H9 (cell line): Measurements from ENCODE around the gene DMWD. TPM values are rescaled to one million over a fixed set of nuclear protein-coding genes. Genes with fewer than 3 reads are reported as not detected.

Experiments used
- DNase-seq: peaks from one replicate; pipeline ENCODE4 v3.0.0-alpha.2; 2017
- H2AFZ ChIP-seq: one replicate; pipeline ENCODE4 v1.6.1; 2013; ENCODE audit warnings: mild to moderate bottlenecking, low read length, control low read depth, moderate library complexity
- H2AK5ac ChIP-seq: 2 replicates; pipeline ENCODE4 v1.6.1; 2013; ENCODE audit warnings: low read length, control low read depth, mixed read lengths; ENCODE audit not compliant: insufficient read length
- H2BK120ac ChIP-seq: one replicate; pipeline ENCODE4 v1.6.1; 2013; ENCODE audit warnings: low read depth, mild to moderate bottlenecking, low read length, control low read depth, inconsistent platforms; ENCODE audit not compliant: poor library complexity, severe bottlenecking
- H2BK12ac ChIP-seq: 2 replicates; pipeline ENCODE4 v1.6.1; 2013; ENCODE audit warnings: low read length, control low read depth, mixed read lengths, low read depth; ENCODE audit not compliant: insufficient read length
- H2BK15ac ChIP-seq: 2 replicates; pipeline ENCODE4 v1.6.1; 2013; ENCODE audit warnings: low read depth, low read length, control low read depth
- H2BK20ac ChIP-seq: one replicate; pipeline ENCODE4 v1.6.1; 2013; ENCODE audit warnings: low read depth, mild to moderate bottlenecking, low read length, control low read depth, inconsistent platforms; ENCODE audit not compliant: poor library complexity, severe bottlenecking
- H2BK5ac ChIP-seq: 2 replicates; pipeline ENCODE4 v1.6.1; 2013; ENCODE audit warnings: low read length, control low read depth, mixed read lengths; ENCODE audit not compliant: insufficient read length
- H3K14ac ChIP-seq: 2 replicates; pipeline ENCODE4 v1.6.1; 2013; ENCODE audit warnings: low read length, control low read depth; ENCODE audit not compliant: insufficient read depth
- H3K18ac ChIP-seq: 2 replicates; pipeline ENCODE4 v1.6.1; 2013; ENCODE audit warnings: low read depth, mild to moderate bottlenecking, mixed read lengths, low read length, control low read depth; ENCODE audit not compliant: insufficient read length
- H3K23ac ChIP-seq: 2 replicates; pipeline ENCODE4 v1.6.1; 2013; ENCODE audit warnings: low read length, control low read depth, mixed read lengths, low read depth; ENCODE audit not compliant: insufficient read length
- H3K23me2 ChIP-seq: 2 replicates; pipeline ENCODE4 v1.6.1; 2013; ENCODE audit warnings: low read depth, mild to moderate bottlenecking, mixed read lengths, low read length, control low read depth; ENCODE audit not compliant: insufficient read length, poor library complexity, severe bottlenecking
- H3K27ac ChIP-seq: 2 replicates; pipeline ENCODE4 v1.5.1; 2013; ENCODE audit warnings: low read length, control low read depth, mixed read lengths, low read depth; ENCODE audit not compliant: insufficient read length
- H3K27me3 ChIP-seq: 2 replicates; pipeline ENCODE4 v1.6.1; 2013; ENCODE audit warnings: low read length, control low read depth, inconsistent platforms; ENCODE audit not compliant: insufficient read depth
- H3K4ac ChIP-seq: 2 replicates; pipeline ENCODE4 v1.6.1; 2013; ENCODE audit warnings: low read depth, mild to moderate bottlenecking, control low read depth, inconsistent platforms, low read length, moderate library complexity
- H3K4me1 ChIP-seq: 2 replicates; pipeline ENCODE4 v1.6.1; 2013; ENCODE audit warnings: low read length, control low read depth, inconsistent platforms; ENCODE audit not compliant: insufficient read depth
- H3K4me2 ChIP-seq: 2 replicates; pipeline ENCODE4 v1.6.1; 2013; ENCODE audit warnings: low read length, control low read depth, mixed read lengths; ENCODE audit not compliant: insufficient read length, insufficient read depth
- H3K56ac ChIP-seq: 2 replicates; pipeline ENCODE4 v1.6.1; 2013; ENCODE audit warnings: low read depth, mild to moderate bottlenecking, mixed read lengths, low read length, control low read depth; ENCODE audit not compliant: insufficient read length
- H3K79me1 ChIP-seq: 2 replicates; pipeline ENCODE4 v1.6.1; 2013; ENCODE audit warnings: low read depth, mild to moderate bottlenecking, moderate library complexity, low read length, control low read depth, inconsistent platforms; ENCODE audit not compliant: insufficient read depth, poor library complexity, severe bottlenecking
- H3K79me2 ChIP-seq: 2 replicates; pipeline ENCODE4 v1.6.1; 2013; ENCODE audit warnings: low read length, control low read depth, inconsistent platforms; ENCODE audit not compliant: insufficient read depth
- H3K9ac ChIP-seq: 2 replicates; pipeline ENCODE4 v1.6.1; 2013; ENCODE audit warnings: low read length, control low read depth, mixed read lengths; ENCODE audit not compliant: insufficient read length; ENCODE audit errors: extremely low read depth
- H3K9me3 ChIP-seq: one replicate; pipeline ENCODE4 v1.6.1; 2013; ENCODE audit warnings: low read depth, low read length, inconsistent platforms; ENCODE audit not compliant: control insufficient read depth
- H3T11ph ChIP-seq: one replicate; pipeline ENCODE4 v1.6.1; 2013; ENCODE audit warnings: mild to moderate bottlenecking, low read length, control low read depth, inconsistent platforms
- H4K20me1 ChIP-seq: one replicate; pipeline ENCODE4 v1.6.1; 2013; ENCODE audit not compliant: control insufficient read depth, insufficient read length, insufficient read depth
- H4K5ac ChIP-seq: 2 replicates; pipeline ENCODE4 v1.6.1; 2013; ENCODE audit warnings: low read depth, mild to moderate bottlenecking, mixed read lengths, low read length, control low read depth; ENCODE audit not compliant: insufficient read length
- H4K8ac ChIP-seq: replicated peaks from 2 replicates; pipeline ENCODE4 v1.6.1; 2013; ENCODE audit warnings: low read length, control low read depth, mixed read lengths, low read depth; ENCODE audit not compliant: insufficient read length
- H4K91ac ChIP-seq: 2 replicates; pipeline ENCODE4 v1.6.1; 2013; ENCODE audit warnings: low read depth, mild to moderate bottlenecking, moderate library complexity, mixed read lengths, low read length, control low read depth; ENCODE audit not compliant: insufficient read length
- H3K27ac Mint-ChIP-seq, 3 experiments: 2 replicates in 2 of 3; 3 replicates in 1 of 3; pipeline ENCODE4 v1.8.0; 2020 to 2021; ENCODE audit warnings: mixed read lengths in 3 of 3, mild to moderate bottlenecking in 1 of 3, moderate library complexity in 1 of 3
- H3K27me3 Mint-ChIP-seq: 2 replicates; pipeline ENCODE4 v1.8.0; 2021; ENCODE audit warnings: low read depth, mild to moderate bottlenecking, moderate library complexity, mixed read lengths
- H3K36me3 Mint-ChIP-seq, 3 experiments: 2 replicates in 2 of 3; 3 replicates in 1 of 3; pipeline ENCODE4 v1.8.0; 2020 to 2021; ENCODE audit warnings: low read depth in 3 of 3, mixed read lengths in 3 of 3; ENCODE audit not compliant: insufficient read depth in 1 of 3
- H3K4me1 Mint-ChIP-seq, 2 experiments: 2 replicates each; pipeline ENCODE4 v1.8.0; 2020; ENCODE audit warnings: mixed read lengths in 2 of 2
- H3K4me3 Mint-ChIP-seq, 2 experiments: 2 replicates in 1 of 2; 3 replicates in 1 of 2; pipeline ENCODE4 v1.8.0; 2020 to 2021; ENCODE audit warnings: mild to moderate bottlenecking in 2 of 2, mixed read lengths in 2 of 2, moderate library complexity in 1 of 2
- H3K9me3 Mint-ChIP-seq, 2 experiments: 2 replicates in 1 of 2; 3 replicates in 1 of 2; pipeline ENCODE4 v1.8.0; 2020; ENCODE audit warnings: mild to moderate bottlenecking in 2 of 2, mixed read lengths in 2 of 2, moderate library complexity in 1 of 2
- CTCF ChIP-seq: fragments of 200-600 bp; sonication (generic); conservative IDR thresholded peaks from 3 replicates; pipeline ENCODE4 v1.8.0; 2021; ENCODE audit warnings: antibody characterized with exemption, mild to moderate bottlenecking
- WGBS: extraction: QIAGEN DNeasy Blood & Tissue Kit; methylation state at CpG from one replicate; pipeline ENCODE4 v1.1.7; 2013; ENCODE audit warnings: missing lambda C conversion rate, low lambda C conversion rate, mixed read lengths; ENCODE audit not compliant: insufficient read length; ENCODE audit errors: extremely low coverage; 5-methylcytosine and 5-hydroxymethylcytosine counted together
- total RNA-seq: library from RNA; stranded (reverse); gene quantifications from 2 replicates; pipeline ENCODE4 v1.2.1, GENCODE V29; 2021

DMWD gene
- total RNA-seq, 1 experiment from 2014 or later = 75.1 TPM

- peaks cover 18 to 29% of the 10 kb centered on the region in 2 experiments for H3K4me1 Mint-ChIP-seq
- Histone ChIP-seq H3K27me3 (no peaks in the 10 kb centered on the region), H3K79me1 (no peaks in the 10 kb centered on the region), H3K23ac (no peak overlapping the region), H2BK12ac (no peak overlapping the region), H2BK20ac (no peak overlapping the region), H3K23me2 (no peaks in the 10 kb centered on the region), H4K20me1 (no peaks in the 10 kb centered on the region), H3K4ac (no peak overlapping the region), H4K91ac (no peak overlapping the region), H3K4me1 (0 out of 2 replicates have a peak, but pooled peaks cover 1% of the 10 kb centered on the region), H2BK120ac (no peak overlapping the region), H3K18ac (no peak overlapping the region), H2BK15ac (no peak overlapping the region), H3K27ac (no peak overlapping the region), H3K79me2 (no peaks in the 10 kb centered on the region), H3T11ph (no peak overlapping the region), H3K4me2 (no peak overlapping the region), H4K5ac (no peak overlapping the region), H4K8ac (no peak overlapping the region), H2AFZ (no peak overlapping the region), H3K9ac (no peak overlapping the region), H2AK5ac (no peak overlapping the region), H3K9me3 (no peaks in the 10 kb centered on the region), H3K56ac (no peak overlapping the region), H3K14ac (no peak overlapping the region), H2BK5ac (no peak overlapping the region)
- H3K36me3 Mint-ChIP-seq = peaks cover 32 to 72% (median 69%) of the 10 kb centered on the region in 3 experiments
- peak overlapping the region in 2 of 3 experiments; percentile 52 to 59; a peak in 2 of 7 replicates for H3K27ac Mint-ChIP-seq
- H3K9me3 Mint-ChIP-seq = no peaks in the 10 kb centered on the region
- no peak overlapping the region for H3K4me3 Mint-ChIP-seq
- WGBS = no CpG with 5 or more reads among the region's 10 CpGs
- TF ChIP-seq CTCF = no peak
- no peaks in the 10 kb centered on the region for H3K27me3 Mint-ChIP-seq
- no peak for DNase-seq
Observed at GRCh38 chr19:45821570-45821969, 28.9 kb upstream of the DMWD start.
